Lung (tissue), 5 donors: ENCODE results near the gene OR5AP2. TPM values are rescaled to one million over a fixed set of nuclear protein-coding genes. Genes with fewer than 3 reads are reported as not detected.

Source experiments
- polyA plus RNA-seq, 2 donors: library from polyadenylated mRNA; stranded (reverse); fragments of 200-250 nt; gene quantifications; one replicate each; pipeline ENCODE4 v1.2.1, GENCODE V29; 2013
- small RNA-seq: library from RNA; depleted of rRNA; stranded (forward); fragments of <200 nt; gene quantifications from one replicate; pipeline ENCODE3, GENCODE V24; 2014; ENCODE audit warnings: low replicate concordance
- total RNA-seq, 2 donors: library from RNA; depleted of rRNA in 1 of 2; stranded (reverse); fragments of >200 nt in 1 of 2; gene quantifications; one replicate each; pipeline ENCODE4 v1.2.1, GENCODE V29; 2014 to 2021
- donor health status: Bipolar disorder and iron deficiency.
- donor health status: healthy.
- donor health status: DM: yes; HTN: yes; CAD: no.

OR5AP2 gene
- total and polyA plus RNA-seq, 4 donors: not detected

Small RNAs within 50 kb of the gene (small RNA-seq; reads per million reads assigned to genes)
- gene AP004245.1: not detected

Other genes with a start within 250 kb of the OR5AP2 start
- not detected for gene OR5AL1, start 229.7 kb downstream of the OR5AP2 start, total RNA-seq
- not detected for gene OR5AL1, start 229.7 kb downstream of the OR5AP2 start, polyA plus RNA-seq
- gene OR5M3, start 169.1 kb downstream of the OR5AP2 start, total RNA-seq: not detected
- gene OR5M3, start 169.1 kb downstream of the OR5AP2 start, polyA plus RNA-seq: not detected
- not detected for gene OR5M8, start 151.1 kb downstream of the OR5AP2 start, total RNA-seq
- not detected for gene OR5M8, start 151.1 kb downstream of the OR5AP2 start, polyA plus RNA-seq
- gene OR5M11, start 99.2 kb downstream of the OR5AP2 start, total RNA-seq: not detected
- gene OR5M11, start 99.2 kb downstream of the OR5AP2 start, polyA plus RNA-seq: not detected
- not detected for gene OR5M10, start 64.7 kb downstream of the OR5AP2 start, total RNA-seq
- gene OR5M10, start 64.7 kb downstream of the OR5AP2 start, polyA plus RNA-seq: not detected
- gene OR5M1, start 27.6 kb downstream of the OR5AP2 start, total RNA-seq: not detected
- gene OR5M1, start 27.6 kb downstream of the OR5AP2 start, polyA plus RNA-seq: not detected
- not detected for gene OR5AR1, start 21.2 kb upstream of the OR5AP2 start, total RNA-seq
- not detected for gene OR5AR1, start 21.2 kb upstream of the OR5AP2 start, polyA plus RNA-seq
- not detected for gene OR9G1, start 56.7 kb upstream of the OR5AP2 start, total RNA-seq
- not detected for gene OR9G1, start 56.7 kb upstream of the OR5AP2 start, polyA plus RNA-seq
- gene OR9G4, start 106.3 kb upstream of the OR5AP2 start, total RNA-seq: not detected
- not detected for gene OR9G4, start 106.3 kb upstream of the OR5AP2 start, polyA plus RNA-seq